Fibroblast of skin of abdomen (primary cell): Measurements from ENCODE around the gene MSANTD3.
A peak's percentile ranks its signal among the peaks of the same experiment; 100 is the strongest.

Source experiments
- DNase-seq: peaks from one replicate; pipeline ENCODE4 v3.0.0-alpha.2; 2013

MSANTD3 gene

DNA sequence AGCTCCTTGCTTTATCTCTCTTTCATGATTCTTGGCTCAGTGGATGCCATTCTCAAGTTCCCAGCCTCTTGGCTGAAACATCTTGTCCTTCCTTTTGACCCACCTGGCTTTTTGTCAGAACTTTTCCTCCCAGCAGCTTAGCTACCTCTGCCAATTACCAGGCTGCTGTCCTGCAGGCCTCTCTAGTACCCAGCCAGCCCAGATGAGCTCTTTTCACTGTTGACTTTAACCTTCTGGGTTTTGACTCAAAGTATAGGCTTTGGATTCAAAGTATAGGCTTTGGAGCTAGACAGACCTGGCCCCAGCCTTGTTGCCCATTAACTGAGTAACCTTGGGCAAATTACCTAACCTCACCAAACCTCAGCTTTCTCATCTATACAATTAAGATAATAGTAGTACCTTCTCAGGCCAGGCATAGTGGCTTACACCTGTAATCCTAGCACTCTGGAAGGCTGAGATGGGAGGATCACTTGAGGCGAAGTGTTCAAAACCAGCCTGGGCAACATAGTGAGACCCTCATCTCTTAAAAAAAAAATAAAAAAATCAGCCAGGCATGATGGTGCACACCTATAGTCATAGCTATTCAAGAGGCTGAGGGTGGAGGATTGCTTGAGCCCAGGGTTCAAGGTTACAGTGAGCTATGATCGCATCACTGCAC lies 39.4 kb downstream of the MSANTD3 start:
- DNase-seq, result no peak

GRCh38 chr9:100466829-100467221 lies 39.9 kb downstream of the MSANTD3 start:
- no peak for DNase-seq

DNA sequence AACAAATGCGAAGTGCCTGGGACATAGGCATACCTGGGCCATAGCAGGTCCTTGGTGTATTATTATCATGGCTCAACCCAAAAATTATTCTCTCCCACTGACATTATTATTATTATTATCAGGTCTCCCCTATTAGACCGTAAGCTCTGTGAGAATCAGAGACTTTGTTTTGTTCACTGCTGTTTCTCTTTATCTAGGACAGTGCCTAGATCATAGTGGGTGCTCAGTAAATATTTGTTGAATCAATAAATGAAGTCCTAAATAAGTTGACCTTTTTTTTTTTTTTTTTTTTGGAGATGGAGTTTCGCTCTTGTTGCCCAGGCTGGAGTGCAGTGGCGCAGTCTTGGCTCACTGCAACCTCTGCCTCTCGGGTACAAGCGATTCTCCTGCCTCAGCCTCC lies 41.1 kb downstream of the MSANTD3 start:
- no peak for DNase-seq

- DNase-seq, result no peak
These were observed 45.3 kb downstream of the MSANTD3 start for GRCh38 chr9:100472268-100472667.

DNA sequence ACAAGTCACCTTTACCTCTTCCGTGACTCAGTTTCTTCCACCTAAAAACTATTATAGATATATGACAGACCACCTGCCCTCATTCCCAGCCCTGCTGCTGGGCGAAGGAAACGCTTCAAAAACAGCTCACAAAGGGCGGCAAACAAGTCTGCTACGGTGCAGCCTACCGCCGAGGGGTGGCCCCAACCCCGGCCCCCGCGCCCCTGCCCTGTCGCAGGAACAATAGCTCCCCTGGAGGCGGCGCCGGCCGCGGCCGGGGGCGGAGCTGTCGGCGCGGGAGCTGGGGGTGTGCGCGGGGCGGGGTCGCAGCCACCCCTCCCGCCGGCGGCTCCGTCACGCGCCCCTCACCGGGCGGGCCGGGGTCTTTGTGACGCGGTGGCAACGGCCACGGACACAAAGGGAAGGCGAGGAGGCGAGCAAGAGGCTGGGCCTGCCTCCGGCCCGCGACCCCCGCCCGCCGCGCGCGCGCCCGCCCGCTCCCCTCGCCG lies 45.9 kb downstream of the MSANTD3 start, which contains the start of gene TMEFF1:
TMEFF1 (plus strand) TSS at position 362 of the 488 bp plus-strand sequence. CDS start 396 bp downstream, outside the sequence.
- peak; percentile 47 for DNase-seq

DNA sequence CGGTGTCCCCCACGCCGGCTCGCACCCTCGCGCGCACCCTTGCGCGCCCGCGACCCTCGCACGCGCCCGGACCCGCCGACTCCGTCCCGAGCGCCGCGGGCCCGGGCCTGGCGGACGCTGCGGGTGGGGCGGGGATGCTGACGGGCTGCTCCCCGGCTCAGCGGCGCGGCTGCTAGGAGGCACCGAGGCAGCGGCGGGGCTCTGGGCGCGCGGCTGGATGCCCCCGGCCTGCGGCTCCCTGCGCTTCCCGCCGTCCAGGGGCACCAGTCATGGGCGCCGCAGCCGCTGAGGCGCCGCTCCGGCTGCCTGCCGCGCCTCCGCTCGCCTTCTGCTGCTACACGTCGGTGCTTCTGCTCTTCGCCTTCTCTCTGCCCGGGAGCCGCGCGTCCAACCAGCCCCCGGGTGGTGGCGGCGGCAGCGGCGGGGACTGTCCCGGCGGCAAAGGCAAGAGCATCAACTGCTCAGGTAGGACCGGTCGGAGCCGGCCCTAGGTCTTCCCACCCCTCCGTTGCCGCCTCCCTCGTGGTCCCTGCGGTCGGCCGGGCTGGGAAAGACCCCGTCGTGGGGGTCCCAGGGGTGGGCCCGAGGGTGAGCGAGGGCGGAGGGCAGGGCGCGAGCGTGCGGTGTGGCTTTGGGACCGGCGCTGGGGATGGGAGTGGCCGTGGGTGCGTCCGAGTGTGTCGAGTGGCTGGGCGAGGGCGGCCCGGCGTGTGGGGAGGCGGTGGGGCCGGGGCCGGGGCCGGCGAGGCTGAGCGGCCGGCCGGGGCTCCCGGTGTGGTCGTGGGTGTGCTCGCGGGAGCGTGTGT lies 46.5 kb downstream of the MSANTD3 start:
- peak; percentile 36 for DNase-seq

- no peak for DNase-seq
These were observed 47.4 kb downstream of the MSANTD3 start for GRCh38 chr9:100474082-100474923.

DNA sequence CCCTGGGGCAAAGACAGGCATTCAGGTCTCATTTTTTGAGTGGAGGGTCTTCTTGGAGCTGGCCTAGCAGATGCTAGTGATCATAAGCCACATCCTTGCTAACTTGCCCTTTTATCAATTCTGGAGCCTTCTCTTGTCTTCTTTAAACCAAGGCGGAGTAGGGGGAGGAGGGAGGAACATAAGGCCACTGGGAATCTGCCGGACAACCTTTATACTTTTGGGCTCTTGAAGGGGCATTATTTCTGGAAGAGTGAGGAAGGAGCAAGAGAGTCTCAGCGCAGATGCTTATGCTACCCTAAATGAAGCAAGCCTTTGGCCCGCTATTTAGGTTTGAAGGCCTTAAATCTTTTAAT lies 48.0 kb downstream of the MSANTD3 start:
- DNase-seq, result no peak

DNA sequence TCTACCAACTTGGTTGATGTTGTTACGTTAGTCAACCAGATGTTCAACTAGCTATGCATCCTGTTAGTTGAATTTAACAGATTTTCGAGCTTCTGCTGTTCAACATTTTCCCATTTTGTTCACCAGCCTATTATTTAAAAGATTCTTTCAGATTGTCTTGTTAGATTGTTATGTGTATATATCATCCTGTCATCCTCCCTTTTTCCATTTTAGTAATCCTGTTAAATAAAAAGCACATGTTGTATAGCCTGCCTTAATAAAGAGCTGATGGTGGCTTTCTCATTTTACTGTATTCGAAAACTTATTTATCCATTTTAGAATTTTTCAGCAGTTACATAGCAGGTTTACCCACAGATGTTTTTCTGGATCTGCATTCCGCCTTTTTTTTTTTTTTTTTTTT lies 50.3 kb downstream of the MSANTD3 start:
- peak; percentile 65 for DNase-seq

- no peak for DNase-seq
These were observed 51.2 kb downstream of the MSANTD3 start for GRCh38 chr9:100478192-100478591.

DNA sequence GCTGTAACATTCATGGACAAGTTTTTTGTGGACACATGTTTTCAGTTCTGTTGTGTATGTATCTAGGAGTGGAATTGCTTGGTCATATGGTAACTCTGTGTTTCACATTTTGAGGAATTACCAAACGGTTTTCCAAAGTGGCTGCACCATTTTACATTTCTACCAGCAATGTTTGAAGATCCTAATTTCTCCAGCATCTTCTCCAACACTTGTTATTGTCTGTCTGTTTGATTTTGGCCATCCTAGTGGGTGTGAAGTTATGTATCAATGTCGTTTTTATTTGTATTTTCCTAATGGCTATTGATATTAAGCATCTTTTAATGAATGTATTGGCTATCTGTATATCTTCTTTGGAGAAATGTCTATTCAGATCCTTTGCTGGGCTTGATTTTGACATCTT lies 52.9 kb downstream of the MSANTD3 start:
- DNase-seq, result no peak

GRCh38 chr9:100485196-100485595 lies 58.3 kb downstream of the MSANTD3 start:
- no peak for DNase-seq

DNA sequence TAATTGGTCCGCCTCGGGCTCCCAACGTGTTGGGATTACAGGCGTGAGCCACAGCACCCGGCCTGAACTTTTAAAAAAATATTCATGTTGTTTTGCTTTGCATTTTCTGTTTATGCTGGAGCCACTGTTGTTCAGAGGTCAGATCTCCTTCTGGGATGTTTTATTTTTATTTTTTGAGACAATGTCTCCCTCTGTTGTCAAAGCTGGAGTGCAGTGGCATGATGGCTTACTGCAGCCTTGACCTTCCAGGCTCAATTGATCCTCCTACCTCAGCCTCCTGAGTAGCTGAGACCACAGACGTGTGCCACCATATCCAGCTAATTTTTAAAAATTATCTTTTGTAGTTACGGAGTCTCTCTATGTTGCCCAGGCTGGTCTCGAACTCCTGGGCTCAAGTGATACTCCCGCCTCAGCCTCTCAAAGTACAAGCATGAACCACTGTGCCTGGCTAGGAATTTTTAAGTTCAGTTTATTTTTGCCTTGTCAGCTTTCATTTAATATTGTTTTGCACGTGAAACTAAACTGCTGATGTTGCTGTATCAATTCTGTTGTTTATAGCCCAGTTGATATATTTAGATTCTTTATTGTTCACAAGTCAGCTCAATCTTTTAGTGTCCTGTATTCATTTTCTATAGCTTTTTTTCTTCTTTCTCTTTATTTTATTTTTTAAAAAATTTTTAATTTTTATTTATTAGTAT lies 59.7 kb downstream of the MSANTD3 start:
- no peak for DNase-seq

DNA sequence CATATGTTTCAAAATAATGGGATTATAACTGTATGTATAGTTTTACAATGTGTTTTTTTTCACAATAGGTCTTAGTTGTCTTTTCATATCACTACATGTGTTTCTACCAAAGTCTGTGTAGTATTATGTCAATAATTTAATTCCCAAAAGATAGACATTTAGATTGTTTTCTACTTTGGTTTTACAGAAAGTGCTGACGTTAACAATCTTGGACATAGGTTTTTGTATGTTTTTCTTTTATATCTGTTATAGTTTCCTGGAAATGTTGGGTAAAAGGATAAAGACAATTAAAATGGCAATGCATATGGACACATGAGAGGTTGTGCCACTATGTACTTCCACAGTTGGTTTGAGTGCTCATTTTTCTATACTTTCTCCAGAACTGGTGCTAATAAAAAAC lies 61.2 kb downstream of the MSANTD3 start:
- DNase-seq, result no peak

DNA sequence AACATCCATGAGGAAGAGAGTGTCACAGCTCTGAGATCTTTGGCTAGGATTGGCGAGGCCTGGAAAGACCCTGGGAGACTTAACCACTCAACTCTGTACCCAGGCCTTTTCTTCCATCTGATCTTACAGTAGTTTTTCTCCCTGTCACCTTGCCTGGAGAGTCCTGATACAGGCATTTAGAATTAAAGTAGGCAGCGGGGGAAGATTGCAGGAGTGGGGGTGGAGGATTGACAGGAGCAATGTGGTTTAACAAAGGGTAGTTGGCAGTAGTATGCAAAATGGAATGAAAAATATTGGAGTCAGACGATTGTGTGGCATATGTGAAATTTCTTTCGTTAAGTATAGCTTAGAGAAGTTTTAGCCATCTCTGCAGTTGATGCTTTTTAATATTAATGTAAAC lies 62.9 kb downstream of the MSANTD3 start:
- DNase-seq, result no peak

GRCh38 chr9:100492952-100493351 lies 66.0 kb downstream of the MSANTD3 start:
- peak; percentile 37 for DNase-seq

GRCh38 chr9:100498592-100498991 lies 71.6 kb downstream of the MSANTD3 start:
- peak; percentile 52 for DNase-seq

GRCh38 chr9:100499460-100499859 lies 72.5 kb downstream of the MSANTD3 start:
- DNase-seq, result no peak

DNA sequence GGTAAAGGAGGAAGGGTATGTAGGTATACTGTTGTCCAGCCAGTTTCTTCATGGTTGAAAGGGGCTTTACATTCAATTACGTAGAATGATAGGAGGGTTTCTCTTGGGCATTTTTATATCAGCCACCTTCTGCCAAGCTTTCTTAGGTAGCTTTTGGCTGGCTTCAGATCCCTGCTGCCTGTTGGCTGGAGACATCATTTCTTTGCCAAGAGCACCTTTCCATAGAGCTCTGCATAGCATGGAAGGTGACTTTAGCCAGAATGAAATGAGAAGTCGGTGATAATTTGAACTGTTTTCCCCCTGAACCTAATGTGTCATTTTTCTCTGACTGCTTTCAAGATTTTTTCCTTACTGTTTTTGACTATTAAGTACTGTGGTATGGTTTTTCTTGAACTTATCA lies 72.9 kb downstream of the MSANTD3 start:
- DNase-seq, result no peak
